ENCODE data around the gene ARGLU1.
A peak's percentile ranks its signal among the peaks of the same experiment; 100 is the strongest.
"Not testable (repeated sequence)": the region's sequence is repeated elsewhere in the genome, so short reads cannot be mapped to it uniquely, and the experiment has no call there.

ARGLU1 gene, protein sequence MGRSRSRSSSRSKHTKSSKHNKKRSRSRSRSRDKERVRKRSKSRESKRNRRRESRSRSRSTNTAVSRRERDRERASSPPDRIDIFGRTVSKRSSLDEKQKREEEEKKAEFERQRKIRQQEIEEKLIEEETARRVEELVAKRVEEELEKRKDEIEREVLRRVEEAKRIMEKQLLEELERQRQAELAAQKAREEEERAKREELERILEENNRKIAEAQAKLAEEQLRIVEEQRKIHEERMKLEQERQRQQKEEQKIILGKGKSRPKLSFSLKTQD

DNA sequence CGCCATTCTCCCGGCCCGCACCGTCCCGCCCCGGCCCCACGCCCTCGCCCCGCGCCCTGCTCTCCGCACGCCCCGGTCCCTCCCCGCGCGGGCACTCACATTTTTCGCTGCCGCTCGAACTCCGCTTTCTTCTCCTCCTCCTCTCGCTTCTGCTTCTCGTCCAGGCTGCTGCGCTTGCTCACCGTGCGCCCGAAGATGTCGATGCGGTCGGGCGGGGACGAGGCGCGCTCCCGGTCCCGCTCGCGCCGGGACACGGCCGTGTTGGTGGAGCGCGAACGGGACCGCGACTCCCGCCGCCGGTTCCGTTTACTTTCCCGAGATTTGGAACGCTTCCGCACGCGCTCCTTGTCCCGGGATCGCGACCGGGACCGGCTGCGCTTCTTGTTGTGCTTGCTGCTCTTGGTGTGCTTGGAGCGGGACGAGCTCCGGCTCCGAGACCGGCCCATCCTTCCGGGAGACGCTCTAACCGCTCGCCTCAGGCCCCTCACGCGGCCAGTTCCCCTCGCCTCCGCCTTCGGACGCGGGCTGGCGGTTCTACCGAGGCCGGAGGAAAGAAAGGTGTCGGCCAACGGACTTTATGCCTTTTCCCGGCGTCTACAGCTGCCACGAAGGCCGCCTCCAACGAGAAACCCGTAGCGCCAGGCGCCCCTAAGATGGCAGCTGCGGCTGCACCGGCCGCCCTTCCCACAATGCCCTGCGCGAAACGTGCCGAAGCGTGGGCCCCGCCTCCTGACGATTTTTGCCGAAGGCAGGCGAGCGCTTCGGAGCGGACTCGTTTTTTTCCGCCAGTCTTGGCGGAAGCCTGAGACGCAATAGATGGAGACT is at the start of gene ARGLU1:
TSS of gene ARGLU1 (minus strand) at position 664 of the 825 bp plus-strand sequence. CDS start at position 446, 218 bp downstream.
- peaks cover 34% of the 10 kb centered on the region for H3K4me1 ChIP-seq (ENCODE audit: control insufficient read depth, insufficient read depth, low read length)
- H3K9ac ChIP-seq (ENCODE audit: low read length) = peak within 1 kb of the TSS; percentile 96
- no peaks in the 10 kb centered on the region for H3K36me3 ChIP-seq (ENCODE audit: control insufficient read depth, insufficient read depth, low read length)
- peak within 1 kb of the TSS; percentile 53 for H3K4me3 ChIP-seq (ENCODE audit: low read length)
- H3K9me3 ChIP-seq (ENCODE audit: control insufficient read depth, low read length) = no peaks in the 10 kb centered on the region
- no peaks in the 10 kb centered on the region for H3K27me3 ChIP-seq (ENCODE audit: control insufficient read depth, insufficient read depth, low read length)

DNA sequence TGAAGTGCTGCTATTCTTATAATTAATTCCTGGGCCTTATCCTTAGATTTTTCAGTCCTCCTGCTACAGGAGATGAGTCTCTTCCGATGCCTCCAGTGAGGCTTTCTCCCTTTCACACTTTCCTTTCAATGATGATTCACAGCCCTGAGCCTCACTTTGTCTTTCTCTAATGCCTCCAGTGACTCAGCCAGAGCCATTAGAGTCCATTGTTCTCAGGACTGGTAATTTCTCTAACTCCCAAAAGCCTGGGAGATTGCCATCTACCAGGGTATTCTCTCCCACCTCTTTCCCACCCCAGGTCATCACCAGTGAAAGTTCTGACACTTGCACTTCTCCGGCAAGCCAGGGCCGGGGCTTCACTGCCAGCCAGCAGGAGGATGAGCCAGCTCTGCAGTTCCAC is 49.6 kb upstream of the ARGLU1 start:
- Histone ChIP-seq H3K9ac (ENCODE audit: low read length) (no peak overlapping the region), H3K4me1 (ENCODE audit: control insufficient read depth, insufficient read depth, low read length) (peaks cover 8% of the 10 kb centered on the region), H3K27me3 (ENCODE audit: control insufficient read depth, insufficient read depth, low read length) (no peaks in the 10 kb centered on the region), H3K9me3 (ENCODE audit: control insufficient read depth, low read length) (no peaks in the 10 kb centered on the region), H3K36me3 (ENCODE audit: control insufficient read depth, insufficient read depth, low read length) (no peaks in the 10 kb centered on the region), H3K4me3 (ENCODE audit: low read length) (no peak overlapping the region)

DNA sequence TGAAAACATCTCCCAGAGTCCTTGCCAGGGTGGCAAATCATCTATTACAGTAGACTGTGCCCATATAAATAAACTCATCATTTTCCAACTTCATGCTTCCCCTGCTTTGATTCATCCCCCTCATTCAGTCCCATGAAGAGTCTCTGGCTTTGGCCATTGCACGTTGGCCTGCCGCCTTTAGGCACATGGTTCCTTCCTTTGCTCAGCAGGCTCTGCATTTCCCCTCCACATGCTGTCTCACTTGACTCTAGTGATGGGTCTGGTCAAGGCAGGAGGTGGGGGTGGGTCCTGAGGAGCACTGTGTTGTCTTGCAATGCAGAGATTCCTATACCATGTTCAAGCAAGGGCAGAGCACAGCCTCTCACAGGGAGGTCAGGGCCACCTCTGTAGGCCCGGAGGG is 48.8 kb upstream of the ARGLU1 start:
- H3K9me3 ChIP-seq (ENCODE audit: control insufficient read depth, low read length) = no peaks in the 10 kb centered on the region
- no peak overlapping the region for H3K4me3 ChIP-seq (ENCODE audit: low read length)
- H3K4me1 ChIP-seq (ENCODE audit: control insufficient read depth, insufficient read depth, low read length) = peaks cover 11% of the 10 kb centered on the region
- H3K36me3 ChIP-seq (ENCODE audit: control insufficient read depth, insufficient read depth, low read length) = no peaks in the 10 kb centered on the region
- H3K27me3 ChIP-seq (ENCODE audit: control insufficient read depth, insufficient read depth, low read length) = no peaks in the 10 kb centered on the region
- H3K9ac ChIP-seq (ENCODE audit: low read length) = no peak overlapping the region

DNA sequence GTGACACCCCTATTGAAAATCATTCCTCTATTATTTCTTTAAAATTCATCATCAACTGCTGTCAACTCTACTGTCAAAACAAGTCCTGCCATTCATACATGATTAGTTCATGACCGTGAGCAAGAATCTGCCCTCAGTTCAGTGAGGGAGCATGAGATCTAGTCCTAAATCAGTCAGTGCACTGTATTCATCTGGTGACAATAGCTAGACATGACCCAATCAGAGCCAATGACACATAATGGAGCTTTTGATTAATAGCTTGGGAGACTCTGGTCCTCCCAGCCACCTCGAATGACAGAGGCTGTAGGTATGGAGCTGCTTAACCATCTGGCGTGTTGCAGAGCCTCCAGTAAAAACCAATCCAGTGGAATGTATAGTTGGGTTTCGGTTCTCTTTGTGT is 46.9 kb upstream of the ARGLU1 start:
- Histone ChIP-seq H3K27me3 (ENCODE audit: control insufficient read depth, insufficient read depth, low read length) (no peaks in the 10 kb centered on the region), H3K4me1 (ENCODE audit: control insufficient read depth, insufficient read depth, low read length) (peaks cover 11% of the 10 kb centered on the region), H3K4me3 (ENCODE audit: low read length) (no peak overlapping the region), H3K9ac (ENCODE audit: low read length) (no peak overlapping the region), H3K36me3 (ENCODE audit: control insufficient read depth, insufficient read depth, low read length) (no peaks in the 10 kb centered on the region), H3K9me3 (ENCODE audit: control insufficient read depth, low read length) (no peaks in the 10 kb centered on the region)

DNA sequence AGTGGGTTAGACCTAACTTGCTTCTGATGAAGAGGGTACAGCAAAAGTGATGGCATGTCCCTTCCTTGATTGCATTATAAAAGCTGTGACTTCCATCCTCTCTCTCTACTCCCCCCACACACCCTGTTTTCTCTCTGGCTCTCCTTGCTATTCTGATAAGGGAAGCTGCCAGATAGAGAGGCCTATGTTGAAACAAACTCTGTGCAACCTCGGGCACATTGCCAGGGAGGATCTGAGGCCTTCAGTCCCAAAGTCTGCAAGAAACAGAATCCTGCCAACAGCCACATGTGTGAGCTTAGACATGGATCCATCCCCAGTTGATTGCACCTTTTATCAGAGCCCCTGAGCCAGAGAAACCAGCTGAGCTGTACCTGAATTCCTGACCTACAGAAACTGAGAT is 44.8 kb upstream of the ARGLU1 start:
- no peaks in the 10 kb centered on the region for H3K9me3 ChIP-seq (ENCODE audit: control insufficient read depth, low read length)
- peaks cover 5% of the 10 kb centered on the region for H3K4me1 ChIP-seq (ENCODE audit: control insufficient read depth, insufficient read depth, low read length)
- no peaks in the 10 kb centered on the region for H3K27me3 ChIP-seq (ENCODE audit: control insufficient read depth, insufficient read depth, low read length)
- no peak overlapping the region for H3K9ac ChIP-seq (ENCODE audit: low read length)
- no peak overlapping the region for H3K4me3 ChIP-seq (ENCODE audit: low read length)
- no peaks in the 10 kb centered on the region for H3K36me3 ChIP-seq (ENCODE audit: control insufficient read depth, insufficient read depth, low read length)

DNA sequence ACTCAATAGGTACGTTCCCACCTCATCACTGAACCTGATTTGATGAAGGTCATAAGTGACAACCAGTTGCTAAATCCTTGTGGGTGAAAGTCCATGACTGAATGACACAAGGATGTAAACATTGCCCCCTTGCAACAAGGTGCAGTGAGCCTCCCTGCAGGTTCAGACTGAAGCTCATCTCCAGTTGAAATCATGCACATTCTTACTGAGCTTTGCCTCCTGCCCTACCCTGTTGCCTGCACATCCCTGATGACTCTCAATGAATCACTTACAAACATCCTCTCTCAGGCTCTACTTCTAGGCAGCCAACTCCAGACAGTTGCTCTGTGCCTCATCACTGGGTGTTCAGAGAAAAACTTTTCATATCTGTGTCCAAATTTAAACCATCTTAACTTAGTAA is 42.5 kb upstream of the ARGLU1 start:
- Histone ChIP-seq H3K4me3 (ENCODE audit: low read length) (no peak overlapping the region), H3K9me3 (ENCODE audit: control insufficient read depth, low read length) (no peaks in the 10 kb centered on the region), H3K4me1 (ENCODE audit: control insufficient read depth, insufficient read depth, low read length) (peaks cover 5% of the 10 kb centered on the region), H3K9ac (ENCODE audit: low read length) (no peak overlapping the region), H3K36me3 (ENCODE audit: control insufficient read depth, insufficient read depth, low read length) (no peaks in the 10 kb centered on the region), H3K27me3 (ENCODE audit: control insufficient read depth, insufficient read depth, low read length) (no peaks in the 10 kb centered on the region)

DNA sequence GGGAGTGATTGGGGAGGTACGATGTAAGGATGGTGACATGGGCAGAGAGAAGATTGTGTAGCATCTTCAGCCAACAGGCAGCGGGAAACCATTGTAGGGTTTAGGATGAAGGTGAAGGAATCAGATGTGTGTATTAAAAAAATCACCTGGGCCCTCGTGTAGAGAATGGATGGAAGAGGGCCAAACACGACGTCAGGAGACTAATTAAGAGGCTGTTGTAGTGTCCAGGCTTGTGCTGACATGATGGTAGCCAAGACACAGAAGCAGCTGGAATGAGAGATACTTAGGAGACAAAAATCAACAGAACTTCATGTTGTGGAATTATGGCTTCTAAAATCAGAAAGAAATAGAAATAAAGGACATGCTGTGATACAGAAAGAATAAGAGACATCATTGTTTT is 41.2 kb upstream of the ARGLU1 start:
- Histone ChIP-seq H3K4me1 (ENCODE audit: control insufficient read depth, insufficient read depth, low read length) (peaks cover 5% of the 10 kb centered on the region), H3K4me3 (ENCODE audit: low read length) (no peak overlapping the region), H3K9me3 (ENCODE audit: control insufficient read depth, low read length) (no peaks in the 10 kb centered on the region), H3K36me3 (ENCODE audit: control insufficient read depth, insufficient read depth, low read length) (no peaks in the 10 kb centered on the region), H3K27me3 (ENCODE audit: control insufficient read depth, insufficient read depth, low read length) (no peaks in the 10 kb centered on the region), H3K9ac (ENCODE audit: low read length) (no peak overlapping the region)

DNA sequence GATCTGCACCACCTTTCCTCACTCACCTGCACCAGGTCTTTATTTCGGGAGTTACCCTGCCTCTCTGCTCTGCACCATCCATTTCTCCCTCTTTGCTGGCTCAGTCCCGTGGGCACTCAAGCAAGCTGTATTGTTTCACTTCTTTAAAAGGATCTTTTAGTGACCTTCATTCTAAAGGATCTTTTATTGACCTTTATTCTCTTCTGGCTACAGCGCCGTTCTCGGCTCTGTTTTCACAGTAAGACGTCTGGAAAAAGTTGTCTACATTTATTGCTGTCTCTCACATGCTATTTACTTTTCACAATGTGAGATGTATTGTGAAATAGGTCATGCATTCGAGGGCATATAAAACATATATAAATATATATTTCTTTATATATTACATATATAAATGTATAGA is 35.6 kb upstream of the ARGLU1 start:
- Histone ChIP-seq H3K4me1 (ENCODE audit: control insufficient read depth, insufficient read depth, low read length) (peaks cover 30% of the 10 kb centered on the region), H3K9ac (ENCODE audit: low read length) (no peak overlapping the region), H3K4me3 (ENCODE audit: low read length) (no peak overlapping the region), H3K27me3 (ENCODE audit: control insufficient read depth, insufficient read depth, low read length) (no peaks in the 10 kb centered on the region), H3K36me3 (ENCODE audit: control insufficient read depth, insufficient read depth, low read length) (no peaks in the 10 kb centered on the region), H3K9me3 (ENCODE audit: control insufficient read depth, low read length) (no peaks in the 10 kb centered on the region)

DNA sequence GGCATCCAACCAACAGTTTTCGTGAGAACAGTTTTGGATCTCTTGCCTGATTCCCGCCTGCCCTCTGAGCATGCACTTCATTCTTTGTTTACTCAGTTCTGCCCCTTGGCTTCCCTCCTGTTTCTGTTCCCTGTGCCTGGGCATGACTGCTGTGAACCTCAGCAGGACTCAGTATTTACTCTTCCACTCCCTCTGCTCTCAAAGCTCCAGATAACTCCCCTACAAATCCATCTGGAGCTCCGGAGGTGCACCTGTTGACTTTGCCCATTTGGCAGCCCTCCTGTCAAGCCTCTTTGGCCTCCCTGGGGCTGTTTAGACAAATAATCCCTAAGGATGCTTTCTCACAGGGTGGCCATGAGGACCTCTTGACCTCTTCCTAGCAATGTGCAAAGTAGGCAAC is 34.2 kb upstream of the ARGLU1 start:
- H3K9me3 ChIP-seq (ENCODE audit: control insufficient read depth, low read length) = no peaks in the 10 kb centered on the region
- H3K9ac ChIP-seq (ENCODE audit: low read length) = no peak overlapping the region
- H3K36me3 ChIP-seq (ENCODE audit: control insufficient read depth, insufficient read depth, low read length) = no peaks in the 10 kb centered on the region
- H3K4me1 ChIP-seq (ENCODE audit: control insufficient read depth, insufficient read depth, low read length) = peaks cover 39% of the 10 kb centered on the region
- H3K4me3 ChIP-seq (ENCODE audit: low read length) = no peak overlapping the region
- no peaks in the 10 kb centered on the region for H3K27me3 ChIP-seq (ENCODE audit: control insufficient read depth, insufficient read depth, low read length)

DNA sequence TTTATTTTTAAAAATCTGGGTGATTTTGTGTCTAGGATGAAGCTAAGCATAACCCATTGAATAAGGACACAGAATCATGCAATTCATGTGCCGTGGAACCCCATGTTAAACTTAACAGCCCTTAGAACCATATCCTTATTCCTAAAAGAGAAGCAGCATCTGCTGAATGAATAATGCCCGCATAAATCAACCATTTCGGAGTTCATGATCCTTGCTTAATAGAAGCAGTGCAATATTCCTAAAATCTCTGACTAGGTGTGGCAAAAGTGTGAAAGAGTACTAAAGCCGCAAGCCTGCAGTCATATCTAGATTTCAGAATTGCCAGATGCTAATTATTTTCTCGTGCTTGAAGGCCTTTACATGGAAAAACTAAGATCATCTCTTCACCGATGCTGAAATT is 33.6 kb upstream of the ARGLU1 start:
- Histone ChIP-seq H3K27me3 (ENCODE audit: control insufficient read depth, insufficient read depth, low read length) (no peaks in the 10 kb centered on the region), H3K9ac (ENCODE audit: low read length) (no peak overlapping the region), H3K9me3 (ENCODE audit: control insufficient read depth, low read length) (no peaks in the 10 kb centered on the region), H3K4me1 (ENCODE audit: control insufficient read depth, insufficient read depth, low read length) (peaks cover 43% of the 10 kb centered on the region), H3K36me3 (ENCODE audit: control insufficient read depth, insufficient read depth, low read length) (no peaks in the 10 kb centered on the region), H3K4me3 (ENCODE audit: low read length) (no peak overlapping the region)

DNA sequence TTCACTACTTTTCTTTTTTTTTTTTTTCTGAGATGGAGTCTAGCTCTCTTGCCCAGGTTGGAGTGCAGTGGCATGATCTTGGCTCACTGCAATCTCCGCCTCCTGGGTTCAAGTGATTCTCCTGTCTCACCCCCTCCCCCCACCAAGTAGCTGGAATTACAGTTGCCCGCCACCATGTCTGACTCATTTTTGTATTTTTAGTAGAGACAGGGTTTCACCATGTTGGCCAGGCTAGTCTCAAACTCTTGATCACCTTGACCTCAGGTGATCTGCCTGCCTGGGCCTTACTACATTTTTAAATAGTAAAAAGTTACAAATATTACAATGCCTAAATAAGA is 32.8 kb upstream of the ARGLU1 start:
- H3K9ac ChIP-seq (ENCODE audit: low read length); H3K4me3 ChIP-seq (ENCODE audit: low read length): not testable (repeated sequence)
- peaks cover 44% of the 10 kb centered on the region for H3K4me1 ChIP-seq (ENCODE audit: control insufficient read depth, insufficient read depth, low read length)

DNA sequence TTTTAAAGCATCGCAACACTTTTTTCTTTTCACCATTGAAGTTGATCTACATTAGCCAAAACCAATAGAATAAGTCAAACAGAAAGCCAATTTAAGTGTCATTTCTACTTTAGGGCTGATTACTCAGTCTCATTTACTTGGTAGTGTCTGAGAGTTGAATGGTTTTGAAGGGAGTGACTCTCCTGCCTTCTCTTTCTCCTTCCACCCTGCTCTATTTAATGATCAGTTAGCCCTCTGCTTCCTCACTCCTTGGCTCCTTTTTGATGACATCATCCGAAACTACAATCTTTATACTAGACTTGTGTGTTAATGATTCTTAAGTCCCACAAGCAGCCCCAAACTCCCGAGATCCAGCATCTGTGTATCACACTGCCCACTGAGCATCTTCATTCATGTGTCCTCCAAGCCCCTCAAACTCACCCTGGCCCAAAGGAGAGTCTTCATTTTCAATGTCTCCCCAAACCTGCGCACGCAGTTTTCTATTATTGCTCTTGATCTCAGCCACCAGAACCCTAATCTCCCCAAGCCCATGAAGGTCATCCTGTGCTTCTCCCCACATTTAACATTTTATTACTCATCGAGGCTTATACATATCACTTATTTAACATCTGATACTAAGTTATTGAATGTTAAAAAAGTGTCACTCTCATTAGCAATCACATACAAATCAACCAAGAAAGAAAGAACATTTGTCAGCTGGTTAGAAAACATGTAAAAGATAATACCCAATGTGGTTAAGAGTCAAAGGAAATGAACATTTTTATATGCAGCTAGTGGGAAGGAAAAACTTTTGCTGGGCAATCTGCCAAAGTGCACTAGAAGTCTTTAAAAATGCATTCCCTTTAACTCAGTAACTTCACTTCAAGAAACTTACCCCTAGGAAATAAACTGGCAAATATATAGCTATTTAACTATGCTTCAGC is 32.2 kb upstream of the ARGLU1 start:
- Histone ChIP-seq H3K9ac (ENCODE audit: low read length) (no peak overlapping the region), H3K4me3 (ENCODE audit: low read length) (no peak overlapping the region), H3K36me3 (ENCODE audit: control insufficient read depth, insufficient read depth, low read length) (no peaks in the 10 kb centered on the region), H3K4me1 (ENCODE audit: control insufficient read depth, insufficient read depth, low read length) (peaks cover 44% of the 10 kb centered on the region), H3K27me3 (ENCODE audit: control insufficient read depth, insufficient read depth, low read length) (no peaks in the 10 kb centered on the region), H3K9me3 (ENCODE audit: control insufficient read depth, low read length) (no peaks in the 10 kb centered on the region)

More for the DNA sequence above, 32.8 kb upstream of the ARGLU1 start:
- not testable (repeated sequence) for H3K36me3 ChIP-seq (ENCODE audit: control insufficient read depth, insufficient read depth, low read length); H3K27me3 ChIP-seq (ENCODE audit: control insufficient read depth, insufficient read depth, low read length); H3K9me3 ChIP-seq (ENCODE audit: control insufficient read depth, low read length)

All from mucosa of stomach (tissue), 1 donor.